ENCODE results near the gene BCORL1.

Gene BCORL1

GRCh38 chrX:129982300-129983251, at the start of gene BCORL1:
Gene BCORL1 (plus strand): TSS chrX:129982635. CDS start chrX:130005232, 22,597 bp downstream.
- peak; percentile 87 for DNase-seq

GRCh38 chrX:129932821-129933321, 49.6 kb upstream of the BCORL1 start:
- DNase-seq = no peak

GRCh38 chrX:129933700-129934099, 48.7 kb upstream of the BCORL1 start:
- DNase-seq = no peak

GRCh38 chrX:129934461-129934860, 48.0 kb upstream of the BCORL1 start:
- DNase-seq = no peak

- DNase-seq = no peak
Measured at GRCh38 chrX:129934952-129935351, 47.5 kb upstream of the BCORL1 start.

- no peak for DNase-seq
Measured at GRCh38 chrX:129938081-129938480, 44.4 kb upstream of the BCORL1 start.

- no peak for DNase-seq
Measured at GRCh38 chrX:129939986-129940385, 42.4 kb upstream of the BCORL1 start.

GRCh38 chrX:129940721-129941120, 41.7 kb upstream of the BCORL1 start:
- DNase-seq = no peak

- DNase-seq = no peak
Measured at GRCh38 chrX:129945131-129945530, 37.3 kb upstream of the BCORL1 start.

GRCh38 chrX:129953334-129953648, 29.1 kb upstream of the BCORL1 start:
- no peak for DNase-seq

GRCh38 chrX:129953881-129954280, 28.6 kb upstream of the BCORL1 start:
- DNase-seq = no peak

- DNase-seq = no peak
Measured at GRCh38 chrX:129954804-129955203, 27.6 kb upstream of the BCORL1 start.

- no peak for DNase-seq
Measured at GRCh38 chrX:129955682-129956081, 26.8 kb upstream of the BCORL1 start.

GRCh38 chrX:129956145-129956544, 26.3 kb upstream of the BCORL1 start:
- no peak for DNase-seq

- no peak for DNase-seq
Measured at GRCh38 chrX:129956765-129957164, 25.7 kb upstream of the BCORL1 start.

- peak; percentile 58 for DNase-seq
Measured at GRCh38 chrX:129957241-129958082, 25.0 kb upstream of the BCORL1 start.

- DNase-seq = no peak
Measured at GRCh38 chrX:129958083-129958465, 24.4 kb upstream of the BCORL1 start.

GRCh38 chrX:129958814-129959492, 23.5 kb upstream of the BCORL1 start:
- no peak for DNase-seq

- no peak for DNase-seq
Measured at GRCh38 chrX:129959493-129959832, 23.0 kb upstream of the BCORL1 start.

- peak; percentile 70 for DNase-seq
Measured at GRCh38 chrX:129961180-129962083, 21.0 kb upstream of the BCORL1 start.

- DNase-seq = no peak
Measured at GRCh38 chrX:129963729-129964128, 18.7 kb upstream of the BCORL1 start.

GRCh38 chrX:129965166-129965565, 17.3 kb upstream of the BCORL1 start:
- no peak for DNase-seq

All from activated naive CD4-positive, alpha-beta T cell treated with Interleukin-2 at 50 U/mL for 16 hours (primary cell).